Omental fat pad (tissue), 4 donors: Measurements from ENCODE around the gene TBC1D14. TPM values are rescaled to one million over a fixed set of nuclear protein-coding genes. Genes with fewer than 3 reads are reported as not detected.

Experiments
- ATAC-seq: fragments of 150-250 bp; one replicate; pipeline ENCODE4 v1.9.1; 2016; ENCODE audit warnings: mild to moderate bottlenecking, moderate library complexity; ENCODE audit not compliant: low FRiP score
- DNase-seq: peaks from one replicate; pipeline ENCODE4 v3.0.0-alpha.2; 2019; ENCODE audit warnings: low spot score
- total RNA-seq, 4 donors: library from RNA; depleted of rRNA; stranded (reverse); fragments of >200 nt; gene quantifications; one replicate each; pipeline ENCODE4 v1.1.0, GENCODE V29; 2016
- TF ChIP-seq, protein P1 (sequence below), 3 donors: fragments of 450-650 bp; IDR thresholded peaks; one replicate each; pipeline ENCODE4 v1.5.1; 2016 to 2017; ENCODE audit warnings: antibody characterized with exemption in 3 of 3, mild to moderate bottlenecking in 3 of 3, moderate library complexity in 2 of 3

TBC1D14 gene
- total RNA-seq, 4 donors from 2014 or later, result 38.0 to 58.2 (median 56.8) TPM

- ATAC-seq (no peak), DNase-seq (no peak)
- TF ChIP-seq, protein P1, sequence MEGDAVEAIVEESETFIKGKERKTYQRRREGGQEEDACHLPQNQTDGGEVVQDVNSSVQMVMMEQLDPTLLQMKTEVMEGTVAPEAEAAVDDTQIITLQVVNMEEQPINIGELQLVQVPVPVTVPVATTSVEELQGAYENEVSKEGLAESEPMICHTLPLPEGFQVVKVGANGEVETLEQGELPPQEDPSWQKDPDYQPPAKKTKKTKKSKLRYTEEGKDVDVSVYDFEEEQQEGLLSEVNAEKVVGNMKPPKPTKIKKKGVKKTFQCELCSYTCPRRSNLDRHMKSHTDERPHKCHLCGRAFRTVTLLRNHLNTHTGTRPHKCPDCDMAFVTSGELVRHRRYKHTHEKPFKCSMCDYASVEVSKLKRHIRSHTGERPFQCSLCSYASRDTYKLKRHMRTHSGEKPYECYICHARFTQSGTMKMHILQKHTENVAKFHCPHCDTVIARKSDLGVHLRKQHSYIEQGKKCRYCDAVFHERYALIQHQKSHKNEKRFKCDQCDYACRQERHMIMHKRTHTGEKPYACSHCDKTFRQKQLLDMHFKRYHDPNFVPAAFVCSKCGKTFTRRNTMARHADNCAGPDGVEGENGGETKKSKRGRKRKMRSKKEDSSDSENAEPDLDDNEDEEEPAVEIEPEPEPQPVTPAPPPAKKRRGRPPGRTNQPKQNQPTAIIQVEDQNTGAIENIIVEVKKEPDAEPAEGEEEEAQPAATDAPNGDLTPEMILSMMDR (IDR thresholded peaks at IDR 0.05), result no peak
These were observed 53.5 kb downstream of the TBC1D14 start for GRCh38 chr4:6963139-6963611.

DNA sequence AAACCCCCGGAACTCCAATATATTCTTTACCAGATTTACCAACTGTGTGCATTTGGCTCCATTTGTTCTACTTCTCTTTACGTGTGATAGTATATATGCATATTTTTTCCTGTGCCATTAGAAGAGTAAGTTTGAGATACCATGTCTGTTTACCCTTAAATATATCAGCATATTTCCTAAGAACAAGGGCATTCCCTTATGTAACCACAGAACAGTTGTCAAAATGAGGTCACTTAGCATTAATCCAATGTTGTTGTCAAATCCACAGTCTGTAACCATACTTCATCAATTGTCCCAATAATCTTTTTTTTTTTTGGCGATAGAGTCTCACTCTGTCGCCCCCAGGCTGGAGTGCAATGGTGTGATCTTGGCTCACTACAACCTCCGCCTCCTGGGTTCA, 55.2 kb downstream of the TBC1D14 start:
- ATAC-seq, result no peak
- no peak for DNase-seq
- TF ChIP-seq, protein P1 (IDR thresholded peaks at IDR 0.05), result no peak

DNA sequence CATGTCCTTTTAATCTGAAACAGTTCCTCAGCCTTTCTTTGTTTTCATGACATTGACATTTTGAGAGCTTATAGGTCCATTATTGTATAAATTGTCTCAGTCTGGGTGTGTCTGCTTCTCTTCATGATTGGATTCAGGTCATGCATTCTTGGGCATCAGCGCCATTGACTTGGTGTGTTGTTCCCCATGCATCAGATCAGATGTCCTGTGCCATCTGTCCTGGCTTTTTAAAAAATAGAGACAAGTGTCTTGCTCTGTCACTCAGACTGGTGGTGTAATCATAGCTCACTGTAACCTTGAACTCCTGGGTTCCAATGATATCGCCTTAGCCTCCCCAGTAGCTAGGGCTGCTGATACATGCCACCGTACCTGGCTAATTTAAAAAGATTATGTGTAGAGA, 55.7 kb downstream of the TBC1D14 start:
- ATAC-seq (no peak), DNase-seq (no peak)
- TF ChIP-seq, protein P1 (IDR thresholded peaks at IDR 0.05), result no peak

- DNase-seq (no peak), ATAC-seq (no peak)
- TF ChIP-seq, protein P1 (IDR thresholded peaks at IDR 0.05), result no peak
These were observed 58.3 kb downstream of the TBC1D14 start for GRCh38 chr4:6967846-6968340.

- TF ChIP-seq, protein P1 (IDR thresholded peaks at IDR 0.05), result no peak
- no peak for ATAC-seq
- no peak for DNase-seq
These were observed 58.9 kb downstream of the TBC1D14 start for GRCh38 chr4:6968496-6968895.

GRCh38 chr4:6969826-6970800, 60.5 kb downstream of the TBC1D14 start:
- DNase-seq, result no peak
- no peak for ATAC-seq
- TF ChIP-seq, protein P1 (IDR thresholded peaks at IDR 0.05), result no peak
